ENCODE results near the gene IGF1.

Gene IGF1

GRCh38 chr12:102437511-102437910 is 42.9 kb downstream of the IGF1 start:
- H3K9ac ChIP-seq (ENCODE audit: low read length): no peak overlapping the region
- no peaks in the 10 kb centered on the region for H3K9me3 ChIP-seq (ENCODE audit: low read length)
- no peak overlapping the region for H3K27ac ChIP-seq (ENCODE audit: low read depth, low read length)
- H3K36me3 ChIP-seq (ENCODE audit: insufficient read depth, low read length): no peaks in the 10 kb centered on the region
- H3K27me3 ChIP-seq (ENCODE audit: control insufficient read depth in 1 of 2, insufficient read depth in 2 of 2, low read length in 2 of 2): no peaks in the 10 kb centered on the region
- H3K4me1 ChIP-seq (ENCODE audit: insufficient read depth, low read length): no peaks in the 10 kb centered on the region
- no peak overlapping the region for H3K4me3 ChIP-seq (ENCODE audit: low read depth in 1 of 2, low read length in 2 of 2)

DNA sequence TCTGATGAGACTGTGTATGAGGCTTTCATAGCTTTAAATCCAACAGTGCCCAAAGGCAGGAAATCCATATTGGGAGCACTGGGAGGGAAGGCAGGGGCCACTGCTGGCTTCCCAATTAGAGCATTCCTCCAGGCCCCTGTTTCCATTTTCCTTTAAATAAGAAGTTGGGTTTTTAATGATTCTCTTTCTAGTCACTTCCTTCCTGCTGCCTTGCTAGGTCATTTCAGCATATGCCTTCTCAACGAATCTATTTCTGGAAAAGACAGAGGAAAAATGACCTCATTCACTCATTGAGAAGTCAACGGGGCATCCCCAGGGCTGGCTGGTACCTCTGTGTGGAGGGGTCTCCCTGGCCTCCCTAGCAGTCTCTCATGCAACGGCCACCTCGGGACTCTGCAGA is 43.5 kb downstream of the IGF1 start:
- no peak overlapping the region for H3K4me3 ChIP-seq (ENCODE audit: low read depth in 1 of 2, low read length in 2 of 2)
- H3K4me1 ChIP-seq (ENCODE audit: insufficient read depth, low read length): no peaks in the 10 kb centered on the region
- H3K36me3 ChIP-seq (ENCODE audit: insufficient read depth, low read length): no peaks in the 10 kb centered on the region
- H3K27ac ChIP-seq (ENCODE audit: low read depth, low read length): no peak overlapping the region
- H3K9ac ChIP-seq (ENCODE audit: low read length): no peak overlapping the region
- H3K9me3 ChIP-seq (ENCODE audit: low read length): no peaks in the 10 kb centered on the region
- H3K27me3 ChIP-seq (ENCODE audit: control insufficient read depth in 1 of 2, insufficient read depth in 2 of 2, low read length in 2 of 2): no peaks in the 10 kb centered on the region

- no peaks in the 10 kb centered on the region for H3K9me3 ChIP-seq (ENCODE audit: low read length)
- no peaks in the 10 kb centered on the region for H3K27me3 ChIP-seq (ENCODE audit: control insufficient read depth in 1 of 2, insufficient read depth in 2 of 2, low read length in 2 of 2)
- H3K4me3 ChIP-seq (ENCODE audit: low read depth in 1 of 2, low read length in 2 of 2): no peak overlapping the region
- no peak overlapping the region for H3K9ac ChIP-seq (ENCODE audit: low read length)
- no peak overlapping the region for H3K27ac ChIP-seq (ENCODE audit: low read depth, low read length)
- no peaks in the 10 kb centered on the region for H3K36me3 ChIP-seq (ENCODE audit: insufficient read depth, low read length)
- no peaks in the 10 kb centered on the region for H3K4me1 ChIP-seq (ENCODE audit: insufficient read depth, low read length)
These were observed 44.4 kb downstream of the IGF1 start for GRCh38 chr12:102435827-102436436.

- H3K36me3 ChIP-seq (ENCODE audit: insufficient read depth, low read length): no peaks in the 10 kb centered on the region
- peaks cover 3% of the 10 kb centered on the region for H3K4me1 ChIP-seq (ENCODE audit: insufficient read depth, low read length)
- no peak overlapping the region for H3K27ac ChIP-seq (ENCODE audit: low read depth, low read length)
- no peaks in the 10 kb centered on the region for H3K9me3 ChIP-seq (ENCODE audit: low read length)
- no peak overlapping the region for H3K9ac ChIP-seq (ENCODE audit: low read length)
- H3K4me3 ChIP-seq (ENCODE audit: low read depth in 1 of 2, low read length in 2 of 2): no peak overlapping the region
- no peaks in the 10 kb centered on the region for H3K27me3 ChIP-seq (ENCODE audit: control insufficient read depth in 1 of 2, insufficient read depth in 2 of 2, low read length in 2 of 2)
These were observed 47.1 kb downstream of the IGF1 start for GRCh38 chr12:102433304-102433703.

DNA sequence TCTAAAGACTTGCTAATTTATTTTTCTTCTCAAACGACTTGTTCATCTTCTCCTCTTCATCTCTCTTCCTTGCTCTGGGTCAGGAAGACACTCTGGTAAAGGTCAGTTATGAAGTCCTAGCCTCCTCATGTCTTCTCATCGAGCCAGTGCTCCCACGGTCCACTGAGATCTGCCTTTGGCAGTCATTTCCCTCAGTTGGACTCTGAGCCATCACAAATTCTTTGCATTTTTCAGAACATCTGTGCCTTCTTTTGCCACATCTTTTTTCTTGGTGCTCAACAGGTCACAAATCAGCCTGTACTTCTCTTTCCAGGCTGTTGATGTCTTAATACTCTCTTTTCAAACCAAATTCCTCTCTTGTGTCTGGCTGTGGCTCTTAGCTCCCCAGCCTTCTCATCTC is 49.7 kb downstream of the IGF1 start:
- no peak overlapping the region for H3K4me3 ChIP-seq (ENCODE audit: low read depth in 1 of 2, low read length in 2 of 2)
- no peaks in the 10 kb centered on the region for H3K27me3 ChIP-seq (ENCODE audit: control insufficient read depth in 1 of 2, insufficient read depth in 2 of 2, low read length in 2 of 2)
- H3K27ac ChIP-seq (ENCODE audit: low read depth, low read length): no peak overlapping the region
- H3K9me3 ChIP-seq (ENCODE audit: low read length): no peaks in the 10 kb centered on the region
- peaks cover 23% of the 10 kb centered on the region for H3K4me1 ChIP-seq (ENCODE audit: insufficient read depth, low read length)
- H3K9ac ChIP-seq (ENCODE audit: low read length): no peak overlapping the region
- no peaks in the 10 kb centered on the region for H3K36me3 ChIP-seq (ENCODE audit: insufficient read depth, low read length)

DNA sequence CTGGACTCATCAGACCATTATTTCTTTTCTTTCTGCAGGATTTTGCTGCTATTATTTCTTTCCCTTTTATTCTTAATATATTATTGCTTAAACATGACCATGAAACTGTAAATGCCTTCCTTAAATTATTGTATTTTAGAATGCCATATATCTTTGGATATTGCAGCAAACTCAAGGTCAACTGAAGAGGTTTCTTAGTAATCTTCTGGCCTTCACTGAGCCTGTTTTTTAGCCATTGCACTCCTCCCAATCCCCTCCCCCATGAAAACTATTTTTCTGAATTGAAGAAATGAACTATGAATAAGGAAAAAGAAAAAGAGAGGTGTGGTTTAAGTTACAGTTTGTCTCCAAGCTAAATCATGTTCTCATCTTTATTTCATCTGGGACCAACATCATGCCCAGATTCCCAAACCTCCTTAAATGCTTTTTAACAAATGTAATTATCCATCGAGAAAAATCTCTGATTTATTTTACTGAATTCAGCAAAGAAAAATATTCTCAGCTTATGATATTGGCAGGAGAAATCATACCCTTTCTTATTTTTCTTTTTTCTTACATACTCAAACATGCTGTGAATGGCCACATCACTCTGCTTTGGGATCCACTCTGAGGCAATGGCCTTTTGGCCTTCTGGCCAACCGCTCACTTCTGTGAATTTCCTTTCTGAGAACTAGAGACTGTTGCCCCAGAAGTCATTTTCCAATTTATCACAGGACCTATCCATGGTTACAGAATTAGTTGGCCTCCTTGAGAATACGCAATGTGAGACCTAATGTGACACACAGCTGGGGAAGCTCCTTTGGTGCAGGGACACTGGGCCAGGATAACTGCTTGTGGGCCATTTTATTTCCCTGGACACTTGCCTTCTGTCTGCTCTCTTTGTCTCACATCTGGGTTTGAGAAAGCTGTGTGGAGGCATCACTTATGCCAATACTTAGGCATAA is 50.9 kb downstream of the IGF1 start:
- peaks cover 29% of the 10 kb centered on the region for H3K4me1 ChIP-seq (ENCODE audit: insufficient read depth, low read length)
- H3K4me3 ChIP-seq (ENCODE audit: low read depth in 1 of 2, low read length in 2 of 2): no peak overlapping the region
- H3K27ac ChIP-seq (ENCODE audit: low read depth, low read length): no peak overlapping the region
- no peaks in the 10 kb centered on the region for H3K27me3 ChIP-seq (ENCODE audit: control insufficient read depth in 1 of 2, insufficient read depth in 2 of 2, low read length in 2 of 2)
- no peaks in the 10 kb centered on the region for H3K9me3 ChIP-seq (ENCODE audit: low read length)
- no peak overlapping the region for H3K9ac ChIP-seq (ENCODE audit: low read length)
- H3K36me3 ChIP-seq (ENCODE audit: insufficient read depth, low read length): no peaks in the 10 kb centered on the region

DNA sequence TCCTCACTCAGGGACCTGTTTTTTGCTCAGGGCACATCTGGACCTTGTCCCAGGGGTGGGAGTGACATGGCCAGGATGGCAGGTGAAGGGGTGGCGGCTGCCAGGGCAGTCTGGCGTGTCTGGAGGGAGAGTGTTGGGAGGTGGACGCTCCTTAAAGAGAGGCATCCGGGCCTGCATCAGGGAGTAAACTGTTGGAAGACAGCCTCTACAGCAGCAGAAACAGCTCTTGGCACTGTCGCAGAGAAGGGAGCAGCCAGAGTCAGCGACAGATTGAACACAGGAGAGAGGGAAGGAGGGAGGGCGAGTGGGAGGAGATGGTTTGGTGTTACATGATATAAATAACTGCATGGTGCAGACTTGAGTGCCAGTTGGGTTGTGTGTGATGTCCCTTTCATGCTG is 52.8 kb downstream of the IGF1 start:
- peaks cover 29% of the 10 kb centered on the region for H3K4me1 ChIP-seq (ENCODE audit: insufficient read depth, low read length)
- H3K27me3 ChIP-seq (ENCODE audit: control insufficient read depth in 1 of 2, insufficient read depth in 2 of 2, low read length in 2 of 2): no peaks in the 10 kb centered on the region
- no peak overlapping the region for H3K4me3 ChIP-seq (ENCODE audit: low read depth in 1 of 2, low read length in 2 of 2)
- no peaks in the 10 kb centered on the region for H3K36me3 ChIP-seq (ENCODE audit: insufficient read depth, low read length)
- no peaks in the 10 kb centered on the region for H3K9me3 ChIP-seq (ENCODE audit: low read length)
- H3K27ac ChIP-seq (ENCODE audit: low read depth, low read length): no peak overlapping the region
- no peak overlapping the region for H3K9ac ChIP-seq (ENCODE audit: low read length)

GRCh38 chr12:102426599-102427542 is 53.5 kb downstream of the IGF1 start:
- Histone ChIP-seq H3K36me3 (ENCODE audit: insufficient read depth, low read length) (no peaks in the 10 kb centered on the region), H3K9ac (ENCODE audit: low read length) (no peak overlapping the region), H3K27ac (ENCODE audit: low read depth, low read length) (no peak overlapping the region), H3K27me3 (ENCODE audit: control insufficient read depth in 1 of 2, insufficient read depth in 2 of 2, low read length in 2 of 2) (no peaks in the 10 kb centered on the region), H3K4me1 (ENCODE audit: insufficient read depth, low read length) (peaks cover 29% of the 10 kb centered on the region), H3K9me3 (ENCODE audit: low read length) (no peaks in the 10 kb centered on the region), H3K4me3 (ENCODE audit: low read depth in 1 of 2, low read length in 2 of 2) (no peak overlapping the region)

DNA sequence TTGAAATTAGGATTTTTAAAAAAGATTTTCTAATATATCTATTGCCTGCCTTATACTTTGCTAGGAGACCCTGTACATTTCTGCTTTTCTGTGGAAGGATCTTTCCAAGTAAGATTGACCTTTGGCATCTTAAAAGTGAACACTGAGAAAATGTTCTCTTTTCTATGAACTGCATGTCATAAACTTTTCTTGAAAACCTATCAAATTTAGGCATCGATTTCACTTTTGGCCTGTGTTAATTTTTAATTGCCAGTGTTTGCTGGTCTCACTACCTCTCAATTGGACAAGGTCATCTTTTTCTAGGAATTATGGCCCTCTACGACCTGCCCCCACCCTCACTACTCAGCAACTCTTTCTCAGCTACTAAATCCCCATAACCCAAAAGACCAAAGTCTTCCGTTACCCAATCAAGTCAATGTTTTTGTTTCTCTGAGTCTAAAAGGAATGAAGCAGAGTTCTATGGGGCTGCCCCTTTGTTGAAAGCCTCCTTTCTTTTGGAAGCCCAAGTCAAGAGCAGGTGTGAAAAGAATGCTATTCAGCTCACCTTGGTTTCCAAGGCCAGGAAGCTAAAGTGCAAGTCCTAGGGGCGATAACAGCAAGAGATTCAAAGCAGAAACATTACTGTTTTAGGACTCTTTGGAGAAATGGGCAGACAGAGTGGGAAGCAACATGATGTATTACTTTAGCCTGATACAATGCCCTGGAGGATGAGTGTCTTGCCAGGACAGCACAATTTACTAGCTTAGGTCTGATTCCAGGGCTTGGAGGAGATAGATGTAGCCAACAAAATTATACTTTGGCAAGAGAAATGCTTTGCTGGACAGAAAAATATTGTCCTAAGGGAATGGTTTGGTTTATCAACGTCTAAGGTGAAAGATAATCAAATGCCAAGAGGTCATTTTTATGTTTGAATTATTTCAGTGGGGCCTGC is 55.0 kb downstream of the IGF1 start:
- peaks cover 29% of the 10 kb centered on the region for H3K4me1 ChIP-seq (ENCODE audit: insufficient read depth, low read length)
- no peaks in the 10 kb centered on the region for H3K27me3 ChIP-seq (ENCODE audit: control insufficient read depth in 1 of 2, insufficient read depth in 2 of 2, low read length in 2 of 2)
- H3K9ac ChIP-seq (ENCODE audit: low read length): no peak overlapping the region
- H3K27ac ChIP-seq (ENCODE audit: low read depth, low read length): no peak overlapping the region
- H3K4me3 ChIP-seq (ENCODE audit: low read depth in 1 of 2, low read length in 2 of 2): no peak overlapping the region
- no peaks in the 10 kb centered on the region for H3K9me3 ChIP-seq (ENCODE audit: low read length)
- no peaks in the 10 kb centered on the region for H3K36me3 ChIP-seq (ENCODE audit: insufficient read depth, low read length)

- Histone ChIP-seq H3K27ac (ENCODE audit: low read depth, low read length) (no peak overlapping the region), H3K27me3 (ENCODE audit: control insufficient read depth in 1 of 2, insufficient read depth in 2 of 2, low read length in 2 of 2) (no peaks in the 10 kb centered on the region), H3K9me3 (ENCODE audit: low read length) (no peaks in the 10 kb centered on the region)
These were observed 56.9 kb downstream of the IGF1 start for GRCh38 chr12:102423462-102423861.

More at GRCh38 chr12:102423462-102423861, 56.9 kb downstream of the IGF1 start:
- Histone ChIP-seq H3K4me3 (ENCODE audit: low read depth in 1 of 2, low read length in 2 of 2) (no peak overlapping the region), H3K36me3 (ENCODE audit: insufficient read depth, low read length) (no peaks in the 10 kb centered on the region), H3K4me1 (ENCODE audit: insufficient read depth, low read length) (peaks cover 28% of the 10 kb centered on the region), H3K9ac (ENCODE audit: low read length) (no peak overlapping the region)

Measured in muscle layer of colon (tissue), 2 donors.